HepG2 (cell line): ENCODE measurements around the gene ARL3. TPM values are rescaled to one million over a fixed set of nuclear protein-coding genes. Genes with fewer than 3 reads are reported as not detected.

ENCODE experiments used
- ATAC-seq: fragments of 200-7000 bp; cut with Tn5 transposase; 3 replicates; pipeline ENCODE4 v1.9.1; 2020; ENCODE audit warnings: mild to moderate bottlenecking, moderate library complexity
- BruUV-seq: library from RNA; stranded (reverse); fragments of 400-500 nt; replicated peaks from 2 replicates; lab custom pipeline; 2021; lab: Mats Ljungman, UMichigan
- CTCF ChIA-PET: fragments of 300-600 bp; formaldehyde crosslinking; extraction: SDS; loops from one replicate; lab custom pipeline; 2021; ENCODE audit warnings: low total read pairs, inconsistent platforms, low intra/inter-chr PET ratio; lab: Yijun Ruan, JAX
- POLR2A ChIA-PET: fragments of 350-600 bp; sonication (Branson Sonifier 250); formaldehyde crosslinking; loops from one replicate; lab custom pipeline; 2020; ENCODE audit warnings: antibody characterized with exemption, inconsistent platforms; lab: Yijun Ruan, JAX
- DNase-seq: peaks from one replicate; pipeline ENCODE4 v3.0.0-alpha.2; 2015; ENCODE audit warnings: low spot score
- FAIRE-seq: peaks from 3 replicates; lab custom pipeline; 2011; peaks lifted over from hg19 to GRCh38; lab: Jason Lieb, UNC
- H2AFZ ChIP-seq: one replicate; pipeline ENCODE4 v1.6.1; 2011; ENCODE audit warnings: low read length, inconsistent platforms
- H3K27ac ChIP-seq: fragments of 300-600 bp; 3 replicates; pipeline ENCODE4 v1.8.0; 2011; ENCODE audit warnings: mixed run types, mild to moderate bottlenecking, mixed read lengths, low read length, inconsistent platforms; ENCODE audit not compliant: insufficient read depth; ENCODE audit errors: extremely low read length
- H3K27me3 ChIP-seq, 2 experiments: fragments of 200-600 bp in 1 of 2; 2 replicates in 1 of 2; 3 replicates in 1 of 2; pipeline versions ENCODE4 v1.6.0 to v1.8.0; 2011; ENCODE audit warnings: low read length in 2 of 2, mild to moderate bottlenecking in 2 of 2, moderate library complexity in 2 of 2, inconsistent platforms in 1 of 2; ENCODE audit not compliant: insufficient read depth in 2 of 2, control insufficient read depth in 1 of 2
- H3K36me3 ChIP-seq, 2 experiments: fragments of 200-600 bp in 1 of 2; replicated peaks in 1 of 2; 2 replicates in 1 of 2; 3 replicates in 1 of 2; pipeline versions ENCODE4 v1.5.1 to v1.8.0; 2011; ENCODE audit warnings: low read length in 2 of 2, inconsistent platforms in 1 of 2; ENCODE audit not compliant: insufficient read depth in 2 of 2, control insufficient read depth in 1 of 2
- H3K4me1 ChIP-seq: 2 replicates; pipeline ENCODE4 v1.5.1; 2012; ENCODE audit warnings: low read length, inconsistent platforms; ENCODE audit not compliant: insufficient read depth
- H3K4me2 ChIP-seq: 2 replicates; pipeline ENCODE4 v1.6.0; 2011; ENCODE audit warnings: low read depth, low read length, inconsistent platforms
- H3K4me3 ChIP-seq, 3 experiments: fragments of 200-600 bp in 1 of 3; sonication (generic), shearing (Covaris generic) in 1 of 3; replicated peaks in 1 of 3; 2 replicates each; pipeline ENCODE4 v1.5.1; 2011 to 2016; ENCODE audit warnings: low read length in 3 of 3, inconsistent platforms in 2 of 3, low read depth in 2 of 3, mild to moderate bottlenecking in 2 of 3, control low read depth in 1 of 3, mixed read lengths in 1 of 3; ENCODE audit not compliant: insufficient read depth in 1 of 3
- H3K79me2 ChIP-seq: one replicate; pipeline ENCODE4 v1.6.1; 2011; ENCODE audit warnings: low read length, inconsistent platforms; ENCODE audit not compliant: insufficient read depth
- H3K9ac ChIP-seq: 2 replicates; pipeline ENCODE4 v1.6.0; 2011; ENCODE audit warnings: mild to moderate bottlenecking, low read depth, low read length, inconsistent platforms; ENCODE audit not compliant: insufficient read depth
- H3K9me3 ChIP-seq: 2 replicates; pipeline ENCODE4 v1.5.1; 2012; ENCODE audit warnings: mild to moderate bottlenecking, low read length
- H4K20me1 ChIP-seq: 2 replicates; pipeline ENCODE4 v1.6.0; 2011; ENCODE audit warnings: inconsistent platforms, mild to moderate bottlenecking, low read length, moderate library complexity; ENCODE audit not compliant: insufficient read depth
- ARNTL ChIP-seq: sonication (generic); formaldehyde crosslinking; IDR thresholded peaks from 2 replicates; pipeline ENCODE4 v1.4.0; 2020; ENCODE audit warnings: mild to moderate bottlenecking, missing genetic modification reagents
- HMG20A ChIP-seq: IDR thresholded peaks from 2 replicates; pipeline ENCODE4 v1.6.1; 2016; ENCODE audit warnings: borderline replicate concordance
- JUND ChIP-seq: sonication (generic); formaldehyde crosslinking; IDR thresholded peaks from 2 replicates; pipeline ENCODE4 v1.8.0; 2022; ENCODE audit warnings: mild to moderate bottlenecking, missing genetic modification reagents
- KLF12 ChIP-seq: sonication (generic); formaldehyde crosslinking; IDR thresholded peaks from 2 replicates; pipeline ENCODE4 v1.4.0; 2020; ENCODE audit warnings: missing genetic modification reagents, borderline replicate concordance
- MEIS1 ChIP-seq: sonication (generic); formaldehyde crosslinking; IDR thresholded peaks from 2 replicates; pipeline ENCODE4 v1.9.0; 2021; ENCODE audit warnings: mild to moderate bottlenecking, missing genetic modification reagents, moderate library complexity, borderline replicate concordance
- PHF21A ChIP-seq: sonication (generic); formaldehyde crosslinking; IDR thresholded peaks from 2 replicates; pipeline ENCODE4 v1.5.0; 2020; ENCODE audit warnings: mild to moderate bottlenecking, missing genetic modification reagents
- SALL1 ChIP-seq: sonication (generic); formaldehyde crosslinking; IDR thresholded peaks from 2 replicates; pipeline ENCODE4 v1.8.0; 2022; ENCODE audit warnings: mild to moderate bottlenecking, missing genetic modification reagents
- SIX1 ChIP-seq: sonication (generic); formaldehyde crosslinking; IDR thresholded peaks from 2 replicates; pipeline ENCODE4 v1.4.0; 2020; ENCODE audit warnings: missing genetic modification reagents, borderline replicate concordance
- SNAPC2 ChIP-seq: sonication (generic); formaldehyde crosslinking; IDR thresholded peaks from 2 replicates; pipeline ENCODE4 v1.8.1; 2022; ENCODE audit warnings: mild to moderate bottlenecking, missing genetic modification reagents
- TEF ChIP-seq: sonication (generic); formaldehyde crosslinking; IDR thresholded peaks from 2 replicates; pipeline ENCODE4 v1.5.0; 2020; ENCODE audit warnings: missing genetic modification reagents
- YY1 ChIP-seq: IDR thresholded peaks from 2 replicates; pipeline ENCODE4 v1.6.1; 2011; ENCODE audit warnings: low read length, low read depth, moderate library complexity, mild to moderate bottlenecking; ENCODE audit not compliant: insufficient read depth, insufficient replicate concordance
- ZNF343 ChIP-seq: sonication (generic); formaldehyde crosslinking; IDR thresholded peaks from 2 replicates; pipeline ENCODE4 v1.4.0; 2020; ENCODE audit warnings: mild to moderate bottlenecking, missing genetic modification reagents
- ZNF687 ChIP-seq: sonication (generic); formaldehyde crosslinking; IDR thresholded peaks from 2 replicates; pipeline ENCODE4 v1.5.1; 2020; ENCODE audit warnings: mild to moderate bottlenecking, missing genetic modification reagents, moderate library complexity
- ZNF83 ChIP-seq: sonication (generic); formaldehyde crosslinking; IDR thresholded peaks from 2 replicates; pipeline ENCODE4 v1.4.0; 2020; ENCODE audit warnings: missing genetic modification reagents, mild to moderate bottlenecking, borderline replicate concordance
- WGBS: methylation state at CpG from one replicate; pipeline ENCODE4 v1.1.6; 2017; ENCODE audit warnings: low lambda C conversion rate; 5-methylcytosine and 5-hydroxymethylcytosine counted together
- in situ Hi-C: cut with HindIII; loops from 2 replicates; pipeline ENCODE4 v1.10.0; 2017; ENCODE audit warnings: low pct_unique_long_range_greater_than_20kb; ENCODE audit not compliant: extremely low pct_ligation_motif_present
- intact Hi-C: fragments of 100-400 bp; cut with micrococcal nuclease; formaldehyde crosslinking; loops from one replicate; pipeline ENCODE4 v1.10.0; 2022; ENCODE audit not compliant: unreplicated experiment
- polyA plus RNA-seq, 8 experiments: library from polyadenylated mRNA; depleted of rRNA in 3 of 8; stranded (reverse) in 7 of 8; unstranded in 1 of 8; fragments of >200 nt; fragmentation: Illumina TruSeq in 4 of 8; extraction: Trizol in 4 of 8; gene quantifications; 2 replicates each; pipeline versions ENCODE4 v1.2.1 to v1.2.3, GENCODE V29; 2011 to 2016; ENCODE audit warnings: low read depth in 4 of 8, missing spikeins in 1 of 8, mixed read lengths in 1 of 8; ENCODE audit not compliant: insufficient read depth in 1 of 8
- total RNA-seq, 5 experiments: library from RNA; depleted of rRNA; stranded (reverse); fragments of >200 nt; fragmentation: Illumina TruSeq; extraction: Trizol; gene quantifications; 2 replicates each; pipeline ENCODE4 v1.2.3, GENCODE V29; 2016; ENCODE audit warnings: low read depth in 1 of 5
- TF ChIP-seq, protein P1 (sequence below): sonication (generic); formaldehyde crosslinking; IDR thresholded peaks from 2 replicates; pipeline ENCODE4 v1.5.0; 2020; ENCODE audit warnings: missing genetic modification reagents

The ARL3 gene
- total and polyA plus RNA-seq, 2 of the 13 experiments (the other 11 are each of a cell fraction or from before 2014, with no cell fraction given) = 5.2 to 6.6 TPM

DNA sequence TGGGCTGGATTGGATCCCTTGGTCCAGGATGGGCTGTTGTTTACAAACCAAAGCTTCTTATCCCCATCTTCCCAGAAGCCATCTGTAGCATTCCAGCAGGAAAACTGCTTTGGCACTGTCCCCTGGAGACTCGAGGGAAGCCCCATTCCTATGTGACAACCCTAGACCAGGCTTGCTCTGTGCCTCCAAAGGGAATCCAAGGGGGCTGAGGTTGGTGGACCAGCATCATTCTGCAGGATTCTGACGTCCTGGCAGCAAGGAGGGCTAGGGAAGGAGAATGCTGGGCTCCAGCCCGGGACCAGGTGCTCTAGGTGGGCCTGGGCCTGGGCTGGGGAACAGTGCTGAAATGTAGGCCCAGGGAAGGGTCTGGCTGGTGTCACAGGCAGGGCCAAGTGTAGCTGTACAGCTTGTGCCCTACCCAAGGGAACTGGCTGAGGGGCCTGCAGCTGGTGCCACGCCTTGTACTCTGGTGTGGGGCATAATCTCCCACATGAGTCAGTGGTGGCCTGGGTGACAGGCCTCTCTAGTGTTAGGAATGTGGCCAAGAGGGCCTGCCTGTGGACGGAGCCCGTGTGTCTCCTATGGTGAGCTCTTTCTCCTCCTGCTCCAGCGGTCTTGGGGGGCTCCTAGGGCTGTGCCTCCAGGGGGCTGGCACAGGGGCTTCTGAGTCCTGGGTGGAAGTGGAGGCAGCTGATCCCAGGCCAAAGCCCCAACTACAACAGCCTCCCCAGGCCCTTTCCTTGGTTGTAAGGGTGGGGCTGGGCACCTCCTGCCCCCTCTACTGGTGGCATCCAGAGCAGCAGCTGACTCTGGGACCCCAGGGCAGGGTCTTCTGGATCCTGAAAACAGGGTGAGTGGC lies 44.8 kb downstream of the ARL3 start:
- ATAC-seq (peak; percentile 71), DNase-seq (peak; percentile 64), FAIRE-seq (no peak)
- H3K27ac ChIP-seq = no peak overlapping the region
- H3K9me3 ChIP-seq = no peaks in the 10 kb centered on the region
- in situ Hi-C loops = no loop called here
- H3K27me3 ChIP-seq = no peaks in the 10 kb centered on the region
- peak overlapping the region; percentile 51 for H3K9ac ChIP-seq
- intact Hi-C loops = no loop called here
- peak overlapping the region; percentile 88 for H3K4me2 ChIP-seq
- WGBS = 0% methylated on average over 3 of the region's 7 CpGs
- peaks cover 100% of the 10 kb centered on the region for H3K4me1 ChIP-seq
- BruUV-seq = no TSS peak
- H3K79me2 ChIP-seq = no peaks in the 10 kb centered on the region
- H3K36me3 ChIP-seq = no peaks in the 10 kb centered on the region
- ChIA-PET POLR2A (interaction anchor here (0.8 to 2.3 kb wide), 8 partner anchors 8 to 166 kb away, joined by 3 to 17 read pairs (median 4); partner anchors contain the start of genes ACTR1A, SUFU and TRIM8), CTCF (no interaction called here)
- no peak overlapping the region for H2AFZ ChIP-seq
- no peaks in the 10 kb centered on the region for H4K20me1 ChIP-seq
- peak overlapping the region; percentile 35 to 62 (median 36); a peak in 4 of 6 replicates for H3K4me3 ChIP-seq
- no peak for TF ChIP-seq SNAPC2 (CRISPR knock-in tag)
- no peak for TF ChIP-seq JUND (CRISPR knock-in tag)
- TF ChIP-seq ZNF83 (CRISPR knock-in tag) = no peak
- TF ChIP-seq, protein P1, sequence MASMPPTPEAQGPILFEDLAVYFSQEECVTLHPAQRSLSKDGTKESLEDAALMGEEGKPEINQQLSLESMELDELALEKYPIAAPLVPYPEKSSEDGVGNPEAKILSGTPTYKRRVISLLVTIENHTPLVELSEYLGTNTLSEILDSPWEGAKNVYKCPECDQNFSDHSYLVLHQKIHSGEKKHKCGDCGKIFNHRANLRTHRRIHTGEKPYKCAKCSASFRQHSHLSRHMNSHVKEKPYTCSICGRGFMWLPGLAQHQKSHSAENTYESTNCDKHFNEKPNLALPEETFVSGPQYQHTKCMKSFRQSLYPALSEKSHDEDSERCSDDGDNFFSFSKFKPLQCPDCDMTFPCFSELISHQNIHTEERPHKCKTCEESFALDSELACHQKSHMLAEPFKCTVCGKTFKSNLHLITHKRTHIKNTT = no peak
- TF ChIP-seq ZNF343 (CRISPR knock-in tag) = no peak
- 0 out of 2 replicates have a peak, but pooled peaks have one; percentile 46 for TF ChIP-seq ARNTL (CRISPR knock-in tag)
- no peak for TF ChIP-seq TEF (CRISPR knock-in tag)
- 0 out of 2 replicates have a peak, but pooled peaks have one; percentile 49 for TF ChIP-seq KLF12 (CRISPR knock-in tag)
- no peak for TF ChIP-seq HMG20A
- TF ChIP-seq SALL1 (CRISPR knock-in tag) = no peak
- TF ChIP-seq MEIS1 (CRISPR knock-in tag) = 0 out of 2 replicates have a peak, but pooled peaks have one; percentile 38
- TF ChIP-seq SIX1 (CRISPR knock-in tag) = no peak
- peak; percentile 47; the same call in 1 of the 2 replicates for TF ChIP-seq PHF21A (CRISPR knock-in tag)
- peak; percentile 82 for TF ChIP-seq ZNF687 (CRISPR knock-in tag)
- no peak for TF ChIP-seq YY1
